Mesodermal cell (in vitro differentiated cells): Measurements from ENCODE around the gene ACSM2A.
"Not testable (repeated sequence)": the region's sequence is repeated elsewhere in the genome, so short reads cannot be mapped to it uniquely, and the experiment has no call there.

ENCODE experiments used
- H3K27ac ChIP-seq: 2 replicates; pipeline ENCODE4 v1.7.0; 2013; ENCODE audit warnings: mild to moderate bottlenecking, low read depth, low read length, moderate library complexity; ENCODE audit not compliant: severe bottlenecking
- H3K36me3 ChIP-seq: 2 replicates; pipeline ENCODE4 v1.7.1; 2013; ENCODE audit warnings: mild to moderate bottlenecking, low read length, moderate library complexity; ENCODE audit not compliant: control insufficient read depth, insufficient read depth
- H3K4me1 ChIP-seq: one replicate; pipeline ENCODE4 v1.7.1; 2013; ENCODE audit warnings: mild to moderate bottlenecking, low read length; ENCODE audit not compliant: insufficient read depth, control insufficient read depth, poor library complexity, severe bottlenecking
- H3K4me3 ChIP-seq: 2 replicates; pipeline ENCODE4 v1.7.0; 2013; ENCODE audit warnings: low read length, control low read depth, mild to moderate bottlenecking; ENCODE audit not compliant: insufficient read depth, poor library complexity, severe bottlenecking; ENCODE audit errors: extremely low read depth
- H3K9me3 ChIP-seq: 2 replicates; pipeline ENCODE4 v1.7.1; 2013; ENCODE audit warnings: mild to moderate bottlenecking, low read length, moderate library complexity; ENCODE audit not compliant: control insufficient read depth
- WGBS, 2 experiments: methylation state at CpG; one replicate each; pipeline ENCODE4 v1.1.5; 2013; ENCODE audit warnings: missing lambda C conversion rate in 2 of 2; ENCODE audit not compliant: insufficient coverage in 2 of 2; 5-methylcytosine and 5-hydroxymethylcytosine counted together

ACSM2A gene

GRCh38 chr16:20424129-20424866 is 27.0 kb upstream of the ACSM2A start:
- H3K9me3 ChIP-seq: no peaks in the 10 kb centered on the region
- H3K4me1 ChIP-seq: no peaks in the 10 kb centered on the region
- 88 to 90% methylated on average over 2 of the region's 2 CpGs for WGBS, 2 experiments
- H3K27ac ChIP-seq: no peak overlapping the region
- H3K4me3 ChIP-seq: no peak overlapping the region
- H3K36me3 ChIP-seq: no peaks in the 10 kb centered on the region

- WGBS, 2 experiments: 75 to 100% methylated on average over 1 of the region's 2 CpGs
Measured at GRCh38 chr16:20427401-20427797, 23.9 kb upstream of the ACSM2A start.

GRCh38 chr16:20429499-20429898 is 21.8 kb upstream of the ACSM2A start:
- H3K9me3 ChIP-seq, H3K27ac ChIP-seq, H3K4me3 ChIP-seq, H3K4me1 ChIP-seq, H3K36me3 ChIP-seq: not testable (repeated sequence)
- WGBS, 2 experiments: 81 to 90% methylated on average over 4 to 7 of the region's 7 CpGs

More at GRCh38 chr16:20427401-20427797, 23.9 kb upstream of the ACSM2A start:
- H3K4me1 ChIP-seq, H3K27ac ChIP-seq, H3K9me3 ChIP-seq, H3K4me3 ChIP-seq, H3K36me3 ChIP-seq: not testable (repeated sequence)

- H3K4me1 ChIP-seq, H3K36me3 ChIP-seq, H3K27ac ChIP-seq, H3K9me3 ChIP-seq, H3K4me3 ChIP-seq: not testable (repeated sequence)
- WGBS, 2 experiments: 82 to 88% methylated on average over 1 of the region's 1 CpG
Measured at GRCh38 chr16:20430480-20430879, 20.8 kb upstream of the ACSM2A start.

GRCh38 chr16:20430948-20431347 is 20.4 kb upstream of the ACSM2A start:
- WGBS, 2 experiments: 79 to 89% methylated on average over 5 to 7 of the region's 11 CpGs

GRCh38 chr16:20438950-20439349 is 12.4 kb upstream of the ACSM2A start:
- H3K36me3 ChIP-seq, H3K27ac ChIP-seq, H3K4me3 ChIP-seq, H3K4me1 ChIP-seq, H3K9me3 ChIP-seq: not testable (repeated sequence)
- WGBS, 2 experiments: no CpG with 5 or more reads among the region's 2 CpGs

More at GRCh38 chr16:20430948-20431347, 20.4 kb upstream of the ACSM2A start:
- Histone ChIP-seq H3K4me1 (no peaks in the 10 kb centered on the region), H3K27ac (no peak overlapping the region), H3K4me3 (no peak overlapping the region), H3K9me3 (no peaks in the 10 kb centered on the region), H3K36me3 (no peaks in the 10 kb centered on the region)

- H3K27ac ChIP-seq, H3K4me1 ChIP-seq, H3K36me3 ChIP-seq, H3K4me3 ChIP-seq, H3K9me3 ChIP-seq: not testable (repeated sequence)
- 100% methylated on average over 1 of the region's 3 CpGs; no CpG with 5 or more reads in 1 of the 2 experiments for WGBS, 2 experiments
Measured at GRCh38 chr16:20439820-20440231, 11.5 kb upstream of the ACSM2A start.

- not testable (repeated sequence) for H3K4me1 ChIP-seq, H3K36me3 ChIP-seq, H3K9me3 ChIP-seq, H3K4me3 ChIP-seq, H3K27ac ChIP-seq
- no CpG with 5 or more reads among the region's 1 CpG for WGBS, 2 experiments
Measured at GRCh38 chr16:20440731-20441130, 10.6 kb upstream of the ACSM2A start.

- 83 to 90% methylated on average over 2 of the region's 3 CpGs for WGBS, 2 experiments
- H3K4me3 ChIP-seq: no peak overlapping the region
- no peaks in the 10 kb centered on the region for H3K4me1 ChIP-seq
- H3K27ac ChIP-seq: no peak overlapping the region
- H3K9me3 ChIP-seq: no peaks in the 10 kb centered on the region
- no peaks in the 10 kb centered on the region for H3K36me3 ChIP-seq
Measured at GRCh38 chr16:20441191-20441590, 10.1 kb upstream of the ACSM2A start.

- H3K36me3 ChIP-seq, H3K9me3 ChIP-seq, H3K4me3 ChIP-seq, H3K27ac ChIP-seq, H3K4me1 ChIP-seq: not testable (repeated sequence)
- 100% methylated on average over 1 of the region's 4 CpGs; no CpG with 5 or more reads in 1 of the 2 experiments for WGBS, 2 experiments
Measured at GRCh38 chr16:20441859-20442258, 9.5 kb upstream of the ACSM2A start.

GRCh38 chr16:20446652-20447393 is 4.5 kb upstream of the ACSM2A start:
- not testable (repeated sequence) for H3K4me3 ChIP-seq, H3K36me3 ChIP-seq, H3K4me1 ChIP-seq, H3K9me3 ChIP-seq, H3K27ac ChIP-seq
- WGBS, 2 experiments: no CpG with 5 or more reads among the region's 3 CpGs
